HEK293 (cell line): ENCODE results near the gene SERTAD1.
A peak's percentile ranks its signal among the peaks of the same experiment; 100 is the strongest.

Experiments
- CTCF ChIA-PET: fragments of 350-600 bp; formaldehyde crosslinking; extraction: SDS; loops from one replicate; lab custom pipeline; 2021; ENCODE audit warnings: antibody characterized with exemption; lab: Yijun Ruan, JAX
- POLR2A ChIA-PET: fragments of 300-600 bp; formaldehyde crosslinking; extraction: SDS; loops from one replicate; lab custom pipeline; 2020; ENCODE audit warnings: antibody characterized with exemption, inconsistent platforms; lab: Yijun Ruan, JAX
- H3K27ac ChIP-seq: fragments of 200-500 bp; sonication (Bioruptor generic); 2 replicates; pipeline ENCODE4 v1.5.1; 2014; ENCODE audit warnings: low read depth, low read length, control low read depth, inconsistent platforms; ENCODE audit errors: extremely low read depth
- H3K36me3 ChIP-seq, 2 experiments: fragments of 200-500 bp in 1 of 2; sonication (Bioruptor generic) in 1 of 2; 1 replicate in 1 of 2; 2 replicates in 1 of 2; pipeline ENCODE4 v1.5.1; 2014 to 2017; ENCODE audit warnings: inconsistent platforms in 2 of 2, low read length in 2 of 2; ENCODE audit not compliant: control insufficient read depth in 2 of 2, insufficient read depth in 1 of 2
- H3K4me1 ChIP-seq: fragments of 200-500 bp; sonication (Bioruptor generic); 2 replicates; pipeline ENCODE4 v1.5.1; 2014; ENCODE audit warnings: mild to moderate bottlenecking, low read length, inconsistent platforms; ENCODE audit not compliant: control insufficient read depth, insufficient read depth
- H3K4me3 ChIP-seq: 2 replicates; pipeline ENCODE4 v1.5.1; 2011; ENCODE audit warnings: low read depth, mild to moderate bottlenecking, control low read depth, low read length, moderate library complexity
- H3K9me3 ChIP-seq: fragments of 200-500 bp; sonication (Bioruptor generic); 2 replicates; pipeline ENCODE4 v1.5.1; 2014; ENCODE audit warnings: low read depth, low read length, inconsistent platforms; ENCODE audit not compliant: control insufficient read depth, insufficient read depth
- AEBP2 ChIP-seq: fragments of 450-650 bp; formaldehyde crosslinking; IDR thresholded peaks from 2 replicates; pipeline ENCODE4 v1.5.1; 2016; ENCODE audit warnings: missing biosample characterization, missing genetic modification characterization, borderline replicate concordance
- EGR2 ChIP-seq: fragments of 450-650 bp; formaldehyde crosslinking; IDR thresholded peaks from 2 replicates; pipeline ENCODE4 v1.5.1; 2016; ENCODE audit warnings: low read depth, missing biosample characterization, missing genetic modification characterization
- KLF9 ChIP-seq: fragments of 450-650 bp; formaldehyde crosslinking; IDR thresholded peaks from 2 replicates; pipeline ENCODE4 v1.5.1; 2016; ENCODE audit warnings: missing biosample characterization, missing genetic modification characterization, low read depth
- MZF1 ChIP-seq: fragments of 450-650 bp; formaldehyde crosslinking; IDR thresholded peaks from 2 replicates; pipeline ENCODE4 v1.5.1; 2017; ENCODE audit warnings: missing biosample characterization, missing genetic modification characterization, borderline replicate concordance
- OVOL3 ChIP-seq: fragments of 450-650 bp; formaldehyde crosslinking; IDR thresholded peaks from 2 replicates; pipeline ENCODE4 v1.5.1; 2016; ENCODE audit warnings: missing biosample characterization, missing genetic modification characterization
- PRDM4 ChIP-seq: fragments of 450-650 bp; formaldehyde crosslinking; IDR thresholded peaks from 2 replicates; pipeline ENCODE4 v1.5.1; 2017; ENCODE audit warnings: missing biosample characterization, missing genetic modification characterization
- SP2 ChIP-seq: fragments of 450-650 bp; formaldehyde crosslinking; IDR thresholded peaks from 2 replicates; pipeline ENCODE4 v1.5.1; 2016; ENCODE audit warnings: missing biosample characterization, missing genetic modification characterization
- ZBTB49 ChIP-seq: fragments of 450-650 bp; formaldehyde crosslinking; IDR thresholded peaks from 2 replicates; pipeline ENCODE4 v1.5.1; 2016; ENCODE audit warnings: missing biosample characterization, missing genetic modification characterization, low read depth
- ZEB2 ChIP-seq: fragments of 450-650 bp; formaldehyde crosslinking; IDR thresholded peaks from 2 replicates; pipeline ENCODE4 v1.5.1; 2016; ENCODE audit warnings: missing biosample characterization, missing genetic modification characterization
- ZFHX2 ChIP-seq: fragments of 450-650 bp; formaldehyde crosslinking; conservative IDR thresholded peaks from 2 replicates; pipeline ENCODE4 v1.5.1; 2016; ENCODE audit warnings: missing biosample characterization, missing genetic modification characterization
- ZFP69B ChIP-seq: fragments of 450-650 bp; formaldehyde crosslinking; IDR thresholded peaks from 2 replicates; pipeline ENCODE4 v1.5.1; 2016; ENCODE audit warnings: missing biosample characterization, missing genetic modification characterization
- ZNF114 ChIP-seq: fragments of 450-650 bp; formaldehyde crosslinking; IDR thresholded peaks from 2 replicates; pipeline ENCODE4 v1.5.0; 2017; ENCODE audit warnings: missing biosample characterization, missing genetic modification characterization
- ZNF138 ChIP-seq: fragments of 450-650 bp; formaldehyde crosslinking; IDR thresholded peaks from 2 replicates; pipeline ENCODE4 v1.5.1; 2016; ENCODE audit warnings: missing biosample characterization, missing genetic modification characterization, borderline replicate concordance
- ZNF155 ChIP-seq: fragments of 450-650 bp; formaldehyde crosslinking; IDR thresholded peaks from 2 replicates; pipeline ENCODE4 v1.5.1; 2016; ENCODE audit warnings: missing biosample characterization, missing genetic modification characterization
- ZNF184 ChIP-seq: fragments of 450-650 bp; IDR thresholded peaks from 2 replicates; pipeline ENCODE4 v1.5.1; 2018; ENCODE audit warnings: missing biosample characterization, mild to moderate bottlenecking, missing genetic modification characterization
- ZNF24 ChIP-seq: fragments of 450-650 bp; formaldehyde crosslinking; IDR thresholded peaks from 2 replicates; pipeline ENCODE4 v1.5.1; 2016; ENCODE audit warnings: missing biosample characterization, missing genetic modification characterization
- ZNF266 ChIP-seq: fragments of 450-650 bp; formaldehyde crosslinking; IDR thresholded peaks from 2 replicates; pipeline ENCODE4 v1.5.1; 2016; ENCODE audit warnings: missing biosample characterization, missing genetic modification characterization, low read depth
- ZNF292 ChIP-seq: fragments of 450-650 bp; formaldehyde crosslinking; IDR thresholded peaks from 2 replicates; pipeline ENCODE4 v1.5.1; 2016; ENCODE audit warnings: low read depth, missing biosample characterization, missing genetic modification characterization, borderline replicate concordance
- ZNF350 ChIP-seq: fragments of 450-650 bp; formaldehyde crosslinking; IDR thresholded peaks from 2 replicates; pipeline ENCODE4 v1.5.0; 2017; ENCODE audit warnings: missing biosample characterization, mild to moderate bottlenecking, missing genetic modification characterization
- ZNF433 ChIP-seq: fragments of 450-650 bp; formaldehyde crosslinking; IDR thresholded peaks from 2 replicates; pipeline ENCODE4 v1.5.1; 2016; ENCODE audit warnings: missing biosample characterization, missing genetic modification characterization, low read depth
- ZNF518A ChIP-seq: fragments of 450-650 bp; formaldehyde crosslinking; conservative IDR thresholded peaks from 2 replicates; pipeline ENCODE4 v1.5.1; 2016; ENCODE audit warnings: low read depth, missing biosample characterization, missing genetic modification characterization
- ZNF555 ChIP-seq: fragments of 450-650 bp; formaldehyde crosslinking; conservative IDR thresholded peaks from 2 replicates; pipeline ENCODE4 v1.5.1; 2017; ENCODE audit warnings: missing biosample characterization, mild to moderate bottlenecking, missing genetic modification characterization, inconsistent platforms
- ZNF660 ChIP-seq: fragments of 450-650 bp; IDR thresholded peaks from 2 replicates; pipeline ENCODE4 v1.5.1; 2018; ENCODE audit warnings: missing biosample characterization, mild to moderate bottlenecking, missing genetic modification characterization
- ZNF791 ChIP-seq: fragments of 450-650 bp; formaldehyde crosslinking; IDR thresholded peaks from 2 replicates; pipeline ENCODE4 v1.5.1; 2016; ENCODE audit warnings: missing biosample characterization, missing genetic modification characterization
- ZXDB ChIP-seq: fragments of 450-650 bp; formaldehyde crosslinking; IDR thresholded peaks from 2 replicates; pipeline ENCODE4 v1.5.1; 2016; ENCODE audit warnings: missing biosample characterization, missing genetic modification characterization

Gene SERTAD1

GRCh38 chr19:40420766-40421765 is 4.7 kb downstream of the SERTAD1 start:
- Histone ChIP-seq H3K27ac (peak overlapping the region; percentile 95), H3K4me3 (peak overlapping the region; percentile 63), H3K36me3 (peaks cover 13 to 15% of the 10 kb centered on the region in 2 experiments), H3K9me3 (no peaks in the 10 kb centered on the region), H3K4me1 (peaks cover 21% of the 10 kb centered on the region)
- POLR2A ChIA-PET, result interaction anchor here (0.6 to 9.2 kb wide), 42 partner anchors 9 to 1735 kb away, joined by 3 to 428 read pairs (median 4); partner anchors contain the start of genes AKT2, BLVRB, C19orf47 and DYRK1B
- CTCF ChIA-PET, result interaction anchor here (0.6 to 3.4 kb wide), 56 partner anchors 9 to 285 kb away, joined by 3 to 40 read pairs (median 5); partner anchors contain the start of genes BLVRB and SERTAD3
- TF ChIP-seq ZNF24 (tag by site-specific recombination) (peak; percentile 77), ZNF155 (tag by site-specific recombination) (no peak), EGR2 (tag by site-specific recombination) (peak; percentile 91), ZNF138 (tag by site-specific recombination) (no peak), ZNF660 (tag by site-specific recombination) (peak; percentile 76), ZFP69B (tag by site-specific recombination) (peak; percentile 90), ZNF114 (tag by site-specific recombination) (no peak), ZNF184 (tag by site-specific recombination) (no peak), PRDM4 (tag by site-specific recombination) (peak; percentile 76), MZF1 (tag by site-specific recombination) (peak; percentile 46; the same call in 1 of the 2 replicates), OVOL3 (tag by site-specific recombination) (peak; percentile 35), ZNF791 (tag by site-specific recombination) (no peak), ZNF350 (tag by site-specific recombination) (no peak), ZEB2 (tag by site-specific recombination) (peak; percentile 90), ZNF433 (tag by site-specific recombination) (no peak), KLF9 (peak; percentile 97), ZNF266 (tag by site-specific recombination) (peak; percentile 10; the same call in 1 of the 2 replicates), ZXDB (tag by site-specific recombination) (peak; percentile 100), AEBP2 (no peak), ZBTB49 (tag by site-specific recombination) (no peak), ZNF518A (tag by site-specific recombination) (0 out of 2 replicates have a peak, but pooled peaks have one; percentile 13), ZNF555 (tag by site-specific recombination) (no peak), ZNF292 (tag by site-specific recombination) (no peak), ZFHX2 (peak; percentile 93), SP2 (peak; percentile 95)
